ENCODE data around the gene GABRR1. TPM values are rescaled to one million over a fixed set of nuclear protein-coding genes. Genes with fewer than 3 reads are reported as not detected.

Gene GABRR1
- total and polyA plus RNA-seq, 2 of the 13 experiments (the other 11 are each of a cell fraction or from before 2014, with no cell fraction given), result not detected

DNA sequence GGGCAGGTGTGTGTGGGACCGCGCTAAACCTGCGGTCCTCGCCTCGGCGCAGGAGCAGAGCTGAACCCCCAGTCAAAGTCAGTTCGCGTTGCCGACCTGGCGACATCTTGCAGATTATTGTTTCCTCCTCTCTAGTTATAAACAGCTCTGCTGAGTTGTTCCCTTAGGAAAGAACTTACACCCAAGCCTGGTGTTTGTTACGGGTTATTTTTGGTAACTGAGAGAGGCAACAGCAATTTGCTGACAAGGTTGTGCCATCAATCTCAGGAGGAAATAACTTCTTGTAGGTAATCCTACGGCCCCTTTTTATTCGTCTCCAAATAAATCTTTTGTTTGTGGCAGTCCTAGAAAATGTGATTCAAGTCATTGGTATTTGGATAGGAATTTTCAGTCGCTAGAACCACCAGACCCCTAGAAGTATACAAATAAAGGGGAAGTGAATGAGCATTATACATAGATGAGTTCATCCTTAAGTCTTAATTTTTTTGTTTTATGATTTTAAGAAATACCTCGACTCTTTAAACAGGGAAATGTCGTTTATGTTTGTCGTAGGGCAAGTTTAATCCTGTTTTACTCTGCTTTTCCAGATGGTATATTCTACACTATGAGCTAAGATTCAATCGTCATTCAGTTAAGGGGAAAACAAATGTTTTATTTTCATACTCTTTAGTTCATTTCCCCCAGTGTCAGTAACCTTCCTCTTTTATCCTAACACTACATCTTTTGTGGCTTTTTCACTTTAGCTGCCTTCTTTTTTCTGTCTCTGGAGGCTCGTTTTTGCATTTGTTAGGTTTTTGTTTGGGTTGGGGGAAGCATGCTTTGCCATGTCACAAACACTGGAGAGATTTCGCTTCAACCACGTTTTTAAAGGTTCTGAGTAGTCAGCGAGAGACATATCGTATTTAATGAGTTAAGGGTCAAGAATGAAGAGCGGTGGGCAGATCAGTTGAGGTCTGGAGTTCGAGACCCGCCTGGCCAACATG is 70.1 kb downstream of the GABRR1 start:
- DNase-seq (ENCODE audit: low spot score) (peak; percentile 35), FAIRE-seq (no peak), ATAC-seq (peak; percentile 80)
- TSS peak; percentile 68 for BruUV-seq (replicated peaks)
- Histone ChIP-seq H3K9ac (ENCODE audit: insufficient read depth, low read depth, low read length) (peak overlapping the region; percentile 88), H3K27ac (ENCODE audit: extremely low read length, insufficient read depth, low read length) (peak overlapping the region; percentile 79), H3K36me3 (replicated peaks in 1 of 2; ENCODE audit: control insufficient read depth in 1 of 2, insufficient read depth in 2 of 2, low read length in 2 of 2) (no peaks in the 10 kb centered on the region; a peak in 1 of 5 replicates), H3K4me1 (ENCODE audit: insufficient read depth, low read length) (peaks cover 44% of the 10 kb centered on the region), H3K9me3 (ENCODE audit: low read length) (no peaks in the 10 kb centered on the region), H3K4me3 (replicated peaks in 1 of 3; ENCODE audit: insufficient read depth in 1 of 3, low read depth in 2 of 3, low read length in 3 of 3) (peak overlapping the region; percentile 76 to 77 (median 77)), H3K4me2 (ENCODE audit: low read depth, low read length) (peak overlapping the region; percentile 77), H2AFZ (ENCODE audit: low read length) (no peak overlapping the region), H3K27me3 (ENCODE audit: control insufficient read depth in 1 of 2, insufficient read depth in 2 of 2, low read length in 2 of 2) (no peaks in the 10 kb centered on the region; a peak in 2 of 5 replicates), H4K20me1 (ENCODE audit: insufficient read depth, low read length) (no peaks in the 10 kb centered on the region), H3K79me2 (ENCODE audit: insufficient read depth, low read length) (peaks cover 28% of the 10 kb centered on the region)
- in situ Hi-C loops (cut with HindIII; ENCODE audit: extremely low pct_ligation_motif_present, low pct_unique_long_range_greater_than_20kb) (no loop called here), intact Hi-C loops (cut with micrococcal nuclease; ENCODE audit: unreplicated experiment) (loop anchor here (5.0 kb wide), 1 partner anchor 65 kb away; the partner anchor contains the start of gene PNRC1)
- ChIA-PET CTCF (ENCODE audit: low intra/inter-chr PET ratio, low total read pairs) (no interaction called here), POLR2A (interaction anchor here (1.3 to 2.4 kb wide), 7 partner anchors 8 to 164 kb away, joined by 3 to 15 read pairs (median 6); partner anchors contain the start of genes PNRC1 and SRSF12)
- 46% methylated on average over 16 of the region's 26 CpGs for WGBS (ENCODE audit: low lambda C conversion rate)
- TF ChIP-seq ZEB1 (IDR thresholded peaks at IDR 0.05; ENCODE audit: insufficient replicate concordance, low read depth) (peak; percentile 10), ZNF510 (CRISPR knock-in tag; IDR thresholded peaks at IDR 0.05; ENCODE audit: low read depth) (no peak), ZNF776 (CRISPR knock-in tag; IDR thresholded peaks at IDR 0.05) (no peak), RBAK (CRISPR knock-in tag; IDR thresholded peaks at IDR 0.05) (no peak), LCORL (IDR thresholded peaks at IDR 0.05) (no peak), LCORL (CRISPR knock-in tag; IDR thresholded peaks at IDR 0.05) (peak; percentile 1; the same call in 1 of the 2 replicates), E2F1 (CRISPR knock-in tag; IDR thresholded peaks at IDR 0.05) (no peak), MIER3 (CRISPR knock-in tag; IDR thresholded peaks at IDR 0.05; ENCODE audit: borderline replicate concordance) (no peak), ZMYM4 (CRISPR knock-in tag; IDR thresholded peaks at IDR 0.05) (no peak)
- TF ChIP-seq, protein P1, sequence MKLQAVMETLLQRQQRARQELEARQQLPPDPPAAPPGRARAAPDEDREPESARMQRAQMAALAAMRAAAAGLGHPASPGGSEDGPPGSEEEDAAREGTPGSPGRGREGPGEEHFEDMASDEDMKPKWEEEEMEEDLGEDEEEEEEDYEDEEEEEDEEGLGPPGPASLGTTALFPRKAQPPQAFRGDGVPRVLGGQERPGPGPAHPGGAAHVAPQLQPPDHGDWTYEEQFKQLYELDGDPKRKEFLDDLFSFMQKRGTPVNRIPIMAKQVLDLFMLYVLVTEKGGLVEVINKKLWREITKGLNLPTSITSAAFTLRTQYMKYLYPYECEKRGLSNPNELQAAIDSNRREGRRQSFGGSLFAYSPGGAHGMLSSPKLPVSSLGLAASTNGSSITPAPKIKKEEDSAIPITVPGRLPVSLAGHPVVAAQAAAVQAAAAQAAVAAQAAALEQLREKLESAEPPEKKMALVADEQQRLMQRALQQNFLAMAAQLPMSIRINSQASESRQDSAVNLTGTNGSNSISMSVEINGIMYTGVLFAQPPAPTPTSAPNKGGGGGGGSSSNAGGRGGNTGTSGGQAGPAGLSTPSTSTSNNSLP (IDR thresholded peaks at IDR 0.05; ENCODE audit: low read depth, low read length), result 0 out of 2 replicates have a peak, but pooled peaks have one; percentile 11
- TF ChIP-seq, protein P2, sequence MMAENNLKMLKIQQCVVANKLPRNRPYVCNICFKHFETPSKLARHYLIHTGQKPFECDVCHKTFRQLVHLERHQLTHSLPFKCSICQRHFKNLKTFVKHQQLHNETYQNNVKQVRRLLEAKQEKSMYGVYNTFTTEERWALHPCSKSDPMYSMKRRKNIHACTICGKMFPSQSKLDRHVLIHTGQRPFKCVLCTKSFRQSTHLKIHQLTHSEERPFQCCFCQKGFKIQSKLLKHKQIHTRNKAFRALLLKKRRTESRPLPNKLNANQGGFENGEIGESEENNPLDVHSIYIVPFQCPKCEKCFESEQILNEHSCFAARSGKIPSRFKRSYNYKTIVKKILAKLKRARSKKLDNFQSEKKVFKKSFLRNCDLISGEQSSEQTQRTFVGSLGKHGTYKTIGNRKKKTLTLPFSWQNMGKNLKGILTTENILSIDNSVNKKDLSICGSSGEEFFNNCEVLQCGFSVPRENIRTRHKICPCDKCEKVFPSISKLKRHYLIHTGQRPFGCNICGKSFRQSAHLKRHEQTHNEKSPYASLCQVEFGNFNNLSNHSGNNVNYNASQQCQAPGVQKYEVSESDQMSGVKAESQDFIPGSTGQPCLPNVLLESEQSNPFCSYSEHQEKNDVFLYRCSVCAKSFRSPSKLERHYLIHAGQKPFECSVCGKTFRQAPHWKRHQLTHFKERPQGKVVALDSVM (CRISPR knock-in tag; IDR thresholded peaks at IDR 0.05), result no peak
- TF ChIP-seq, protein P3, sequence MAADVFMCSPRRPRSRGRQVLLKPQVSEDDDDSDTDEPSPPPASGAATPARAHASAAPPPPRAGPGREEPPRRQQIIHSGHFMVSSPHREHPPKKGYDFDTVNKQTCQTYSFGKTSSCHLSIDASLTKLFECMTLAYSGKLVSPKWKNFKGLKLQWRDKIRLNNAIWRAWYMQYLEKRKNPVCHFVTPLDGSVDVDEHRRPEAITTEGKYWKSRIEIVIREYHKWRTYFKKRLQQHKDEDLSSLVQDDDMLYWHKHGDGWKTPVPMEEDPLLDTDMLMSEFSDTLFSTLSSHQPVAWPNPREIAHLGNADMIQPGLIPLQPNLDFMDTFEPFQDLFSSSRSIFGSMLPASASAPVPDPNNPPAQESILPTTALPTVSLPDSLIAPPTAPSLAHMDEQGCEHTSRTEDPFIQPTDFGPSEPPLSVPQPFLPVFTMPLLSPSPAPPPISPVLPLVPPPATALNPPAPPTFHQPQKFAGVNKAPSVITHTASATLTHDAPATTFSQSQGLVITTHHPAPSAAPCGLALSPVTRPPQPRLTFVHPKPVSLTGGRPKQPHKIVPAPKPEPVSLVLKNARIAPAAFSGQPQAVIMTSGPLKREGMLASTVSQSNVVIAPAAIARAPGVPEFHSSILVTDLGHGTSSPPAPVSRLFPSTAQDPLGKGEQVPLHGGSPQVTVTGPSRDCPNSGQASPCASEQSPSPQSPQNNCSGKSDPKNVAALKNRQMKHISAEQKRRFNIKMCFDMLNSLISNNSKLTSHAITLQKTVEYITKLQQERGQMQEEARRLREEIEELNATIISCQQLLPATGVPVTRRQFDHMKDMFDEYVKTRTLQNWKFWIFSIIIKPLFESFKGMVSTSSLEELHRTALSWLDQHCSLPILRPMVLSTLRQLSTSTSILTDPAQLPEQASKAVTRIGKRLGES (CRISPR knock-in tag; IDR thresholded peaks at IDR 0.05; ENCODE audit: borderline replicate concordance), result no peak
- TF ChIP-seq, protein P4, sequence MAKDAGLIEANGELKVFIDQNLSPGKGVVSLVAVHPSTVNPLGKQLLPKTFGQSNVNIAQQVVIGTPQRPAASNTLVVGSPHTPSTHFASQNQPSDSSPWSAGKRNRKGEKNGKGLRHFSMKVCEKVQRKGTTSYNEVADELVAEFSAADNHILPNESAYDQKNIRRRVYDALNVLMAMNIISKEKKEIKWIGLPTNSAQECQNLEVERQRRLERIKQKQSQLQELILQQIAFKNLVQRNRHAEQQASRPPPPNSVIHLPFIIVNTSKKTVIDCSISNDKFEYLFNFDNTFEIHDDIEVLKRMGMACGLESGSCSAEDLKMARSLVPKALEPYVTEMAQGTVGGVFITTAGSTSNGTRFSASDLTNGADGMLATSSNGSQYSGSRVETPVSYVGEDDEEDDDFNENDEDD (CRISPR knock-in tag; IDR thresholded peaks at IDR 0.05; ENCODE audit: borderline replicate concordance), result no peak
